Kidney (tissue), 14 donors: Measurements from ENCODE around the gene SNRPD3. TPM values are rescaled to one million over a fixed set of nuclear protein-coding genes. Genes with fewer than 3 reads are reported as not detected.

Experiments used
- DNase-seq, 5 donors: peaks; one replicate each; pipeline ENCODE4 v3.0.0-alpha.2; 2013 to 2020
- FAIRE-seq: peaks from 2 replicates; lab custom pipeline; 2012; peaks lifted over from hg19 to GRCh38; lab: Jason Lieb, UNC
- H3K27ac ChIP-seq, 2 donors: one replicate each; pipeline ENCODE4 v1.7.0; 2013; ENCODE audit warnings: low read depth in 2 of 2, low read length in 2 of 2, inconsistent platforms in 1 of 2
- H3K27me3 ChIP-seq: one replicate; pipeline ENCODE4 v1.7.1; 2013; ENCODE audit warnings: low read length, inconsistent platforms; ENCODE audit not compliant: control insufficient read depth, insufficient read depth
- H3K36me3 ChIP-seq, 3 donors: one replicate each; pipeline versions ENCODE4 v1.7.0 to v1.7.1; 2013; ENCODE audit warnings: low read length in 3 of 3, control low read depth in 1 of 3, inconsistent platforms in 1 of 3; ENCODE audit not compliant: insufficient read depth in 3 of 3, control insufficient read depth in 2 of 3
- H3K4me1 ChIP-seq, 3 donors: one replicate each; pipeline versions ENCODE4 v1.7.0 to v1.7.1; 2013; ENCODE audit warnings: low read length in 3 of 3, inconsistent platforms in 1 of 3, low read depth in 1 of 3; ENCODE audit not compliant: control insufficient read depth in 2 of 3, insufficient read depth in 2 of 3
- H3K4me3 ChIP-seq, 3 donors: one replicate each; pipeline versions ENCODE4 v1.7.0 to v1.8.1; 2013; ENCODE audit warnings: low read length in 3 of 3, control low read depth in 1 of 3, inconsistent platforms in 1 of 3
- H3K9ac ChIP-seq, 3 donors: one replicate each; pipeline versions ENCODE4 v1.7.0 to v1.7.1; 2013; ENCODE audit warnings: low read length in 3 of 3, control low read depth in 1 of 3, inconsistent platforms in 1 of 3
- H3K9me3 ChIP-seq, 3 donors: one replicate each; pipeline versions ENCODE4 v1.7.0 to v1.7.1; 2013; ENCODE audit warnings: low read length in 3 of 3, control low read depth in 1 of 3, inconsistent platforms in 1 of 3; ENCODE audit not compliant: control insufficient read depth in 2 of 3, insufficient read depth in 1 of 3
- intact Hi-C: fragments of 100-400 bp; cut with DNase I; formaldehyde crosslinking; loops from one replicate; pipeline ENCODE4 v1.11.1; 2022
- polyA plus RNA-seq: library from polyadenylated mRNA; stranded (reverse); fragments of 350-450 nt; fragmentation: Illumina TruSeq; extraction: RNeasy Lipid Tissue Mini Kit (QIAGEN cat#74804); gene quantifications from one replicate; pipeline ENCODE4 v1.2.3, GENCODE V29; 2014; ENCODE audit warnings: low read depth, low replicate concordance; ENCODE audit not compliant: insufficient read depth
- total RNA-seq: library from RNA; stranded (reverse); fragmentation: NEBNext Ultra II Directional; extraction: Animal tissue kit (Norgen Biotek cat#: 25700); gene quantifications from one replicate; pipeline ENCODE4 v1.2.1, GENCODE V29; 2021
- TF ChIP-seq, protein P1 (sequence below): IDR thresholded peaks from 3 replicates; pipeline ENCODE4 v1.5.1; 2012; ENCODE audit warnings: mild to moderate bottlenecking, moderate library complexity, borderline replicate concordance; ENCODE audit not compliant: insufficient read depth; ENCODE audit errors: extremely low read depth
- donor health status: control.
- donor health status: control.
- donor health status: control.
- donor health status: control.
- donor health status: control.
- donor health status: DM: yes; HTN: yes; CAD: no.
- donor health status: Normal renal cell carcinoma (clear cell type).

The SNRPD3 gene
- total and polyA plus RNA-seq, 2 donors from 2014 or later = 73.7 to 136 TPM

DNA sequence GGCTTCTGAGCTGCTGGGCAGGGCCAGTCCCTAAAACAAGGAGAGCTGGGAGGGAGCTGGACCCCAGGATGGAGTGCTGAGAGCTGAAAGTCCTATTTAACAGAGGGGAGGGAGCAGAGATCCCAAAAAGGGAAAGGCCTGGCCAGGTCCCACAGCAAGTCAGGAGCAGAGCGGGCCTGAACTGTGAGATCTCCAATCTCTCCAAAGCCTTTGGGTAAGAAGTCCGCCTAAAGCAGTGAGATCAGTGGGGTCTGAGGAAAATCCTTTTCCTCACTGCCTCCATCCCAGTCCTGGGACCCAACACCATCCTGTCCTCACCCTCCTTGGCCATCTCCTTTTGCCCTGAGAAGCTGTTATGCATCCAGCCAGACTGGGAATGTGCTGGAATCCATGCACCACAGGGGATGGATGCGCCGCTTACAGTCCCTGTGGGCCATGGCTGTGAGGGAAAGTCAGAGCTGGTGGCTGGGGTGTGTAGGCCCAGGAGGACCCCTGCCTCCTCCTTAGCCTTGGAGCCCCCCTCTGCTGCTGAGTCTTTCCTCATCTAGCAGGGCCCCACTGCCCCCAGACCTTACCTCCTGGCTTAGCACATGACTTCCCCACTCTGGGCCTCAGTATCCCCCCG is 28.5 kb downstream of the SNRPD3 start:
- FAIRE-seq (no peak), DNase-seq (no peak)
- TF ChIP-seq, protein P1, sequence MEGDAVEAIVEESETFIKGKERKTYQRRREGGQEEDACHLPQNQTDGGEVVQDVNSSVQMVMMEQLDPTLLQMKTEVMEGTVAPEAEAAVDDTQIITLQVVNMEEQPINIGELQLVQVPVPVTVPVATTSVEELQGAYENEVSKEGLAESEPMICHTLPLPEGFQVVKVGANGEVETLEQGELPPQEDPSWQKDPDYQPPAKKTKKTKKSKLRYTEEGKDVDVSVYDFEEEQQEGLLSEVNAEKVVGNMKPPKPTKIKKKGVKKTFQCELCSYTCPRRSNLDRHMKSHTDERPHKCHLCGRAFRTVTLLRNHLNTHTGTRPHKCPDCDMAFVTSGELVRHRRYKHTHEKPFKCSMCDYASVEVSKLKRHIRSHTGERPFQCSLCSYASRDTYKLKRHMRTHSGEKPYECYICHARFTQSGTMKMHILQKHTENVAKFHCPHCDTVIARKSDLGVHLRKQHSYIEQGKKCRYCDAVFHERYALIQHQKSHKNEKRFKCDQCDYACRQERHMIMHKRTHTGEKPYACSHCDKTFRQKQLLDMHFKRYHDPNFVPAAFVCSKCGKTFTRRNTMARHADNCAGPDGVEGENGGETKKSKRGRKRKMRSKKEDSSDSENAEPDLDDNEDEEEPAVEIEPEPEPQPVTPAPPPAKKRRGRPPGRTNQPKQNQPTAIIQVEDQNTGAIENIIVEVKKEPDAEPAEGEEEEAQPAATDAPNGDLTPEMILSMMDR = no peak
- H3K9ac ChIP-seq = no peak overlapping the region
- intact Hi-C loops = no loop called here
- H3K4me1 ChIP-seq = peaks cover 3 to 7% (median 5%) of the 10 kb centered on the region in 3 donors
- H3K4me3 ChIP-seq = no peak overlapping the region
- H3K36me3 ChIP-seq = peaks cover 0 to 12% (median 3%) of the 10 kb centered on the region in 3 donors
- H3K27me3 ChIP-seq = no peaks in the 10 kb centered on the region
- H3K9me3 ChIP-seq = no peaks in the 10 kb centered on the region
- H3K27ac ChIP-seq = no peak overlapping the region

- FAIRE-seq = no peak
- no peak overlapping the region for H3K27ac ChIP-seq
- TF ChIP-seq, protein P1 = no peak
- H3K27me3 ChIP-seq = no peaks in the 10 kb centered on the region
- intact Hi-C loops = no loop called here
- DNase-seq = peak in 1 of 5 donors; percentile 70
- H3K4me1 ChIP-seq = peaks cover 3 to 11% (median 5%) of the 10 kb centered on the region in 3 donors
- H3K36me3 ChIP-seq = peaks cover 0 to 12% (median 3%) of the 10 kb centered on the region in 3 donors
- no peaks in the 10 kb centered on the region for H3K9me3 ChIP-seq
- no peak overlapping the region for H3K4me3 ChIP-seq
- H3K9ac ChIP-seq = no peak overlapping the region
Measured at GRCh38 chr22:24584871-24585411, 29.1 kb downstream of the SNRPD3 start.

- Histone ChIP-seq H3K27me3 (no peaks in the 10 kb centered on the region), H3K9me3 (no peaks in the 10 kb centered on the region), H3K4me3 (no peak overlapping the region), H3K4me1 (peaks cover 3 to 8% (median 5%) of the 10 kb centered on the region in 3 donors), H3K27ac (no peak overlapping the region), H3K36me3 (peaks cover 0 to 12% (median 3%) of the 10 kb centered on the region in 3 donors), H3K9ac (no peak overlapping the region)
- intact Hi-C loops = no loop called here
- TF ChIP-seq, protein P1 = no peak
- FAIRE-seq (no peak), DNase-seq (no peak)
Measured at GRCh38 chr22:24585461-24585860, 29.7 kb downstream of the SNRPD3 start.
